Left ventricle myocardium inferior (tissue), 1 donor: ENCODE data around the gene CXCR3. TPM values are rescaled to one million over a fixed set of nuclear protein-coding genes. Genes with fewer than 3 reads are reported as not detected.
A peak's percentile ranks its signal among the peaks of the same experiment; 100 is the strongest.

ENCODE experiments used
- DNase-seq: peaks from one replicate; pipeline ENCODE4 v3.0.0-alpha.2; 2020
- H3K27ac ChIP-seq: fragments of 200-600 bp; replicated peaks from 2 replicates; pipeline ENCODE4 v1.8.0; 2021
- H3K27me3 ChIP-seq: fragments of 200-600 bp; 2 replicates; pipeline ENCODE4 v1.8.0; 2021; ENCODE audit warnings: low read depth
- H3K36me3 ChIP-seq: fragments of 200-600 bp; 2 replicates; pipeline ENCODE4 v1.8.0; 2021
- H3K4me1 ChIP-seq: fragments of 200-600 bp; 2 replicates; pipeline ENCODE4 v1.8.0; 2021
- H3K4me3 ChIP-seq: fragments of 200-600 bp; 2 replicates; pipeline ENCODE4 v1.8.0; 2021; ENCODE audit warnings: mild to moderate bottlenecking, moderate library complexity
- H3K9me3 ChIP-seq: fragments of 200-600 bp; replicated peaks from 2 replicates; pipeline ENCODE4 v1.8.0; 2021
- intact Hi-C: fragments of 100-400 bp; cut with micrococcal nuclease; formaldehyde crosslinking; loops from one replicate; pipeline ENCODE4 v1.11.0; 2022
- total RNA-seq: library from RNA; stranded (reverse); fragmentation: NEBNext Ultra II Directional; extraction: Animal tissue kit (Norgen Biotek cat#: 25700); gene quantifications from one replicate; pipeline ENCODE4 v1.2.1, GENCODE V29; 2021
- TF ChIP-seq, protein P1 (sequence below): fragments of 200-600 bp; IDR thresholded peaks from 2 replicates; pipeline ENCODE4 v1.8.0; 2021; ENCODE audit warnings: antibody characterized with exemption, mild to moderate bottlenecking, borderline replicate concordance
- donor health status: DM: no; HTN: yes; CAD: no; lungs with severe emphysema.

CXCR3 gene
- total RNA-seq, 1 donor from 2014 or later = not detected

DNA sequence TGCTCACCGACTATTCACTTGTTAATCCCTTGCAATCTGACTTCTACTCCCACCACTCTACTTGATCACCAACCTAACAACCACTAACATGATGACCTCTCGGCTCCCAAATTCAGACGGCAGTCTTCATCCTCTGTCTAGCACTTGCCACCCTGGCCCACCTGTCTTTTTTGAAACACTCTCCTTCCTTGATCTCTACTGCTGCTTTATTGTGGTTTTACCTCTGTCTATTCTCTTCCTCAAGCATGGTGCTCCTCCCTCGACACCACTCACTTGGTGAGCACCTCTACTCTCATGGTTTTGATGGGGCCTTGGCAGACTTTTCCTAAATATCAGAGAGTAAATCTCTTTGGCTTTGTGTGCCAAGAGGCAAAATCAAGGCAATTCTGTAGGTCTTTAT is 21.7 kb upstream of the CXCR3 start:
- no peaks in the 10 kb centered on the region for H3K27me3 ChIP-seq
- intact Hi-C loops = no loop called here
- TF ChIP-seq, protein P1, sequence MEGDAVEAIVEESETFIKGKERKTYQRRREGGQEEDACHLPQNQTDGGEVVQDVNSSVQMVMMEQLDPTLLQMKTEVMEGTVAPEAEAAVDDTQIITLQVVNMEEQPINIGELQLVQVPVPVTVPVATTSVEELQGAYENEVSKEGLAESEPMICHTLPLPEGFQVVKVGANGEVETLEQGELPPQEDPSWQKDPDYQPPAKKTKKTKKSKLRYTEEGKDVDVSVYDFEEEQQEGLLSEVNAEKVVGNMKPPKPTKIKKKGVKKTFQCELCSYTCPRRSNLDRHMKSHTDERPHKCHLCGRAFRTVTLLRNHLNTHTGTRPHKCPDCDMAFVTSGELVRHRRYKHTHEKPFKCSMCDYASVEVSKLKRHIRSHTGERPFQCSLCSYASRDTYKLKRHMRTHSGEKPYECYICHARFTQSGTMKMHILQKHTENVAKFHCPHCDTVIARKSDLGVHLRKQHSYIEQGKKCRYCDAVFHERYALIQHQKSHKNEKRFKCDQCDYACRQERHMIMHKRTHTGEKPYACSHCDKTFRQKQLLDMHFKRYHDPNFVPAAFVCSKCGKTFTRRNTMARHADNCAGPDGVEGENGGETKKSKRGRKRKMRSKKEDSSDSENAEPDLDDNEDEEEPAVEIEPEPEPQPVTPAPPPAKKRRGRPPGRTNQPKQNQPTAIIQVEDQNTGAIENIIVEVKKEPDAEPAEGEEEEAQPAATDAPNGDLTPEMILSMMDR = no peak

DNA sequence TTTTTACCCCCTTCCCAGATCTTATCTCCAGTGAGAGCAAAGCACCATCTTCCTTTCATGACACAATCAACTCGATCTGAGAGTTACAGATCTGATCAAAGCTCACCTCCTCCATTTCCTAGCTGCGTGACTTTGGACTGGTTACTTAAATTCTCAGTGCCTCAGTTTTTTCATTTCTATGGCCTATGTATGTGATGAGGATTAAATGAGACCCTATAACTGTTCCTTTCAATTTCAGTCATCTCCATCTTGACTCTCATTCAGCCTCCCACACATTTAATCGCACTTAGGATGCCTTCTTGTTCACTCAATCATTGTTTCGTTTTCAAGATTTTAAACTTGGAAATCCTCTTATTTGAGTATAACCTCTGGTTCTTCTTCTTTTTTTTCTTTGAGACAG is 20.1 kb upstream of the CXCR3 start:
- Histone ChIP-seq H3K27ac (no peak overlapping the region), H3K9me3 (no peaks in the 10 kb centered on the region), H3K4me1 (peaks cover 12% of the 10 kb centered on the region), H3K27me3 (no peaks in the 10 kb centered on the region), H3K4me3 (no peak overlapping the region), H3K36me3 (no peaks in the 10 kb centered on the region)
- TF ChIP-seq, protein P1 = no peak
- intact Hi-C loops = no loop called here
- no peak for DNase-seq

More for the DNA sequence above, 21.7 kb upstream of the CXCR3 start:
- Histone ChIP-seq H3K36me3 (no peaks in the 10 kb centered on the region), H3K4me3 (no peak overlapping the region), H3K9me3 (no peaks in the 10 kb centered on the region), H3K27ac (no peak overlapping the region), H3K4me1 (peaks cover 5% of the 10 kb centered on the region)
- no peak for DNase-seq

DNA sequence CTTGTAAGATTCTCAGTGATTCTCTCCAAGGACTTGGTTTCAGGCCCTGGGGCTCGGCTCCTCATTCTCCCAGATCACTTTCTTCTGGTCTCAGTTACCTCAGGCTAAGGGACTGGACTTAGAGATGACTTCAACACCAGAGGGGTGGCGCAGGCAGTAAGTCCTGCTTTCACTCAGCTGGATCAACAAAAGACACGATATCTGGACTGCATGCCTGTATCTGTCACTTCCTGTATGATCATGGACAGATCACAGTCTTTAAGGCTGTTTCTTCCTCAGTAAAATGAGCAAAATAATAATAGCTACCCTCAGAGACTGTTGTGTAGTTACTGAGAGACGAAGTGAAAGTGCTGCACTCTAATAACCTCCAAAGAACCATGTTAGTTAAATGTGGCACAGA is 19.5 kb upstream of the CXCR3 start:
- no peak for DNase-seq
- Histone ChIP-seq H3K4me3 (no peak overlapping the region), H3K4me1 (peaks cover 17% of the 10 kb centered on the region), H3K9me3 (no peaks in the 10 kb centered on the region), H3K27ac (peak overlapping the region; percentile 51), H3K27me3 (no peaks in the 10 kb centered on the region), H3K36me3 (no peaks in the 10 kb centered on the region)
- TF ChIP-seq, protein P1 = no peak
- intact Hi-C loops = no loop called here

DNA sequence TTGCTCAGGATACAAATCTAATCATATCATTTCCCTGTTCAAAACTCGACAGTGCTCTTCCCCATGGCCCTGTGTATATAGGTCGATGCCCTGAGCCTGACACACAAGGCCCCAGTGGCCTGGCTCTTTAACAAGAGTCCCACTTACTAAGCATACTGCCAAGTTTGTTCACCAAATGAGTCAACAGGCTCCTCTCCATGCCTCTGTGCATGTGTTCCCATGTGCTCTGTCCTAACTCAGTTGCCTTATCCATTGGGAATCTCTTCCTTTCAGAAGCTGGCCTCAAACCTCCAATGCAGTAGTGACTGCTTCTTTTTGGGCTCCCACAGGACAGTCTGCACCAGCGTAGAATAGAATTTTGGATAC is 18.9 kb upstream of the CXCR3 start:
- peaks cover 19% of the 10 kb centered on the region for H3K4me1 ChIP-seq
- H3K36me3 ChIP-seq = no peaks in the 10 kb centered on the region
- DNase-seq = no peak
- no peak overlapping the region for H3K4me3 ChIP-seq
- intact Hi-C loops = no loop called here
- TF ChIP-seq, protein P1 = no peak
- no peaks in the 10 kb centered on the region for H3K27me3 ChIP-seq
- H3K27ac ChIP-seq = peak overlapping the region; percentile 51
- no peaks in the 10 kb centered on the region for H3K9me3 ChIP-seq

DNA sequence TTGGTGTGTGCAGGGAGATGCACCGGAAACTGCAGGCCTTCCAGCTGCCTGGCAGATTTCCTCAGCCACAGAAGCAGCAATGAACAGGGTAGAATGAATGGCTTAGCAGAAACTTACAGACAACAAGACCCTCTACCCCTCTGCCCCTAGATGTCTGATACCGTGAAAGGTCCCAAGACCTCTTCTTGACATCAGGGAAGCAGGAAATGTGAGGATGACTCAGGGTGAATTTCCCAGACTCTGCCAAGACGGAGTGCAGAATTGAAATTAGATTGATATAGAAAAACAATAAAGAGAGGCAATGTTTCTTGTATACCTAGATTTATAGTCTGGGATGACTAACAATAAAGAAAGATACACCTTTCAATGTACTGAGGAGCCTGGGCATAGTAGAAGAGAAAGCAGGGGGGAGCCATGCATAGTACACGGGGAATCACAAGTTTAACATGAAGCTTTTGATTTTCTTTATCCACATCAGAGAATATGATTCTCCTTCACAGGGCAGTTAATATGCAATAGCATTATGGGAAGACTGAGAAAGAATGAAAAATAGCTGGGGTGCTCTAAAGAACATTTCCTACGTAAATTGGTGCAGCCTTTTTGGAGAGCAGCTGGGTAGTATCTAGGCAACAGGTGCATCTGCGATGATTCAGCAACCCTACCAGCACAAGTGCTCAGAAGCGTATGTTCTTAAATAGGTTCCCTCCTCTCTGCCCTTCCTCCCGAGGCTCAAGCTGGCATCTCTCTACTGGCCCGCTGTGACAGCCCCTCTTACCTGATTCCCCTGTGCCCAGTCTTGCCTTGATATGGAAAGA is 18.3 kb upstream of the CXCR3 start:
- no peak for DNase-seq
- intact Hi-C loops = no loop called here

More for the DNA sequence above, 18.3 kb upstream of the CXCR3 start:
- TF ChIP-seq, protein P1 = no peak
- Histone ChIP-seq H3K36me3 (no peaks in the 10 kb centered on the region), H3K27me3 (no peaks in the 10 kb centered on the region), H3K4me3 (no peak overlapping the region), H3K27ac (peak overlapping the region; percentile 51), H3K4me1 (peaks cover 19% of the 10 kb centered on the region), H3K9me3 (no peaks in the 10 kb centered on the region)
